ENCODE results near the gene RABAC1.
A peak's percentile ranks its signal among the peaks of the same experiment; 100 is the strongest.
"Not testable (repeated sequence)": the region's sequence is repeated elsewhere in the genome, so short reads cannot be mapped to it uniquely, and the experiment has no call there.

RABAC1 gene, protein sequence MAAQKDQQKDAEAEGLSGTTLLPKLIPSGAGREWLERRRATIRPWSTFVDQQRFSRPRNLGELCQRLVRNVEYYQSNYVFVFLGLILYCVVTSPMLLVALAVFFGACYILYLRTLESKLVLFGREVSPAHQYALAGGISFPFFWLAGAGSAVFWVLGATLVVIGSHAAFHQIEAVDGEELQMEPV

DNA sequence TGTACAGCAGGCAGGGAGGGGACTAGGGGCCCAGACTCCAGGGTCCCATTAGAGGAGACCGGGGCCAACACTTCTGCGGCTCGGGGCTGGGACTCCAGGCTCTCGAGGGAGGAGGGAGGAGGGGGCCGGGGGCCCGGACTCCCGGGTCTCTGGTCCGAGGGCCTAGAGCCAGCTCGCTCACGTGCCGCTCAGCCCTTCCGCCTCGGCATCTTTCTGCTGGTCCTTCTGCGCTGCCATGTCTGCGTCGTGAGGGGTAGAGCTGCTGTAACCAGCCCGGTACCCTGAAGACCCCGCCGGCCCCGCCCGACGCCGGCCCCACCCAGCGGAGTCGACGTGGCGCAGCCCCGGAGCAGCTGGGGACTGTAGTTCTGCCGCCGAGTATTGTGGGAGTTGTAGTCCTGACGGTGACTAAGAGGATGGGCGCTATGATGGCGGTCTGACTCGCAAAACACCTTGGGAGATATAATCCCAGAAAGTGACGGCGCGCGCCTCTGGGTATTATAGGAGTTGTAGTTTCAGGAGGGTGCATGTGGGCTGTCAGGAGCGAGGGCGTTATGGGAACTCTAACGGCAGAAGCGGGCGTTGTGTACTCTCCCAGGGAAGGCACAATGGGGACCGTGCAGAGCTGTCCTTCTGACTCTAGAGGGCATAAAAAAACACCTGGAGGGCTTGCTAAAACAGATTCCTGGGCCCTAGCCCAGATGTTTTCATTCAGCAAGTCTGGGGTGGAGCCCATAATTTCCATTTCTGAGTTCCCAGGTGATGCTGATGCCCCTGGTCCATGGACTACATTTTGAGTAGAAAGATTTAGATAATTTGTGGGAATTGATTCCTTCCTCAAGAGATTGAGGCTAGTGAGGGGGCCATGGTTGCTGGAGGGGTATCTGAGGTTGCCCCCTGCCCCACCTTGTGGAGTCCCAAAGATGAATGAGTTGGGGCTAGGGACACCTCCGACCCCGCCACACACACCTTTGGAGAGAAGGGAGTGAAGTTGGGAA, at the start of gene RABAC1:
Gene RABAC1, minus strand, starts transcription at position 266 of the 998 bp plus-strand sequence. Its CDS starts 29 bp downstream, at position 237.
- DNase-seq: peak; percentile 96

DNA sequence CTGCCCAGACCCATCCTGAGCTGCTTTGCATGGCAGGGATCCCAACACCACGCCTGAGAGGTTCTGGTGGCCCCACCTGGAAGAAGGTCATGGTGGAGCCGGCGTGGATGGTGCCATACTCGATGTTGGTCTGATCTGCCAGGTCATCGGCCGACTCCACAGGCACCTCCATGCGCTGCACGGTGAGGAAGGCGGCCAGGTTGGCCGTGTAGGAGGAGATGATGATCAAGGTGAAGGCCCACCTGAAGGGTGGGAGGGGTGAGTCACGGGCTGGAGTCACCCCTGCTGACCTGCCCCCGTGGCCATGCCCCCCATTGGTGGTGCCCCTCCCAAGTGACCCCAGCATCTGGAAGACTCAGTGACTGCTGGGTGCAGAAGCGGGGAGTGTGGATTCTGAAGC, 47.4 kb upstream of the RABAC1 start:
- DNase-seq: no peak

DNA sequence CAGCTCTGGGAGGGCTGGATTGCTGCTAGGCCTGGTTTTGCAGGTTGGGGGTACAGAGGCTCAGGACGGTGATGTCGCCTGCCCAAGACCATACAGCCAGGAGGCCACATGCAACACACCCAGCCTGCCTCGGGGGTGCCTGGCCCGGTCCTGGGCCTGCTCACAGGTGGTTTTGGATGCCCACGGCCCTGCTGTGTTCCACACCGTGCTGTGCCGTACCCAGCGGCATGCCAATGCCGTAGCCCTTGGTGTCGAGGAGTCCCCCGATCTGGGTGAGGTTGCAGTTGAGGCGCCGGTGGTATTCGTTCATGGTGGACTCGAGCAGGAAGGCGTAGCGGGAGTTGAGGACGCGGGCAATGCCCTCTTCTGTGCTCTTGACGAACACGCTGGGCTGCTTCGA, 46.4 kb upstream of the RABAC1 start:
- DNase-seq: no peak

DNA sequence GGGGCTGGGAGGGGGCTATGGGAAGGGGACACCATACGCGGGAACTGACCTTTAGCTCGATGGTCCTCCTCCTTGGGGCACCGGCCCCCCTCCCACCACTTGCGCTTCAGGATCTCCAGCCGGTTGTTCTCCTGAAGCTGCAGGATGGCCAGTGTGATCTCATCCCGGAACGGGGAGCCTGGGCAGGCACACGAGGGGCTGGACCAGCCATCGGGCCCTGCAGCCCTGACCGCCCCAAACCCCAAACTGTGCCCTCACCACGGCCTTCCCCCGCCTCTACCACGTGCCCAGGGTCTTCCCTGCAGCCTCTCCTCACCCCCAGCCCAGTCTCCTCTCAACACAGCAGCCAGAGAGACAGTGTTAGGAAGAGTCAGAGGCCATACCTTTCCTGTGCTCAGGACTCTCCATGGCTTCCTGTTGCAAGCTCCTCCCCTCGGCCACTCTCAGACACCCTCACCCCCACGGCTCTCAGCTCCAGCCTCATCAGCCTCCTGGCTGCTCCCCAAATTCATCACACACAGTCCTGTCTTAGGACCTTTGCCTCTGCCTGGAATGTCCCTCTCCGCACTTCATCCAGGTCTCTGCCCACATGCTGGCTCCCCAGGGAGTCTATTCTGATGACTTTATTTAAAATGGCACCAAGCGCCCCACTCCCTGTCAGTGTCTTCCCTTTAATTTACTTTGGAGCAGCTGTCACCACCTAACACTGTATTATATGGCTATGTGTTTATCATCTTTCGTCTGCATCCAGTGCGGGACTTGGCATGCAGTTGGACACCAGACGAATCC, 44.6 kb upstream of the RABAC1 start:
- no peak for DNase-seq

DNA sequence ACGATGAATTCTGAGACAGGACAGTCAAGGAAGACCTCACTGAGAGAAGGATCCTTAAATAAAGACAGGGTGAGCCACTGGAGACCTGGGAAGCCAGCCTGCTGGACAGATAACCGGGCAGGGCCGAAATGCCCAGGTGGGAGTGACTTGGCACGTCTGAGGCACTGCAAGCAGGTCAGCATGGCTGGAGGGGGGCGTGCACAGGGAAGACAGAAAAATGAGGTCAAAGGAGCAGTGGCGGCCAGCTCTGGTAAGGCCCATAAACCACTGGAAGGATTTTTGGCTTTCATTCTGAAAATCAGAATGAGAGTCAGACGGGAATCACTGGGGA, 40.7 kb upstream of the RABAC1 start:
- no peak for DNase-seq

DNA sequence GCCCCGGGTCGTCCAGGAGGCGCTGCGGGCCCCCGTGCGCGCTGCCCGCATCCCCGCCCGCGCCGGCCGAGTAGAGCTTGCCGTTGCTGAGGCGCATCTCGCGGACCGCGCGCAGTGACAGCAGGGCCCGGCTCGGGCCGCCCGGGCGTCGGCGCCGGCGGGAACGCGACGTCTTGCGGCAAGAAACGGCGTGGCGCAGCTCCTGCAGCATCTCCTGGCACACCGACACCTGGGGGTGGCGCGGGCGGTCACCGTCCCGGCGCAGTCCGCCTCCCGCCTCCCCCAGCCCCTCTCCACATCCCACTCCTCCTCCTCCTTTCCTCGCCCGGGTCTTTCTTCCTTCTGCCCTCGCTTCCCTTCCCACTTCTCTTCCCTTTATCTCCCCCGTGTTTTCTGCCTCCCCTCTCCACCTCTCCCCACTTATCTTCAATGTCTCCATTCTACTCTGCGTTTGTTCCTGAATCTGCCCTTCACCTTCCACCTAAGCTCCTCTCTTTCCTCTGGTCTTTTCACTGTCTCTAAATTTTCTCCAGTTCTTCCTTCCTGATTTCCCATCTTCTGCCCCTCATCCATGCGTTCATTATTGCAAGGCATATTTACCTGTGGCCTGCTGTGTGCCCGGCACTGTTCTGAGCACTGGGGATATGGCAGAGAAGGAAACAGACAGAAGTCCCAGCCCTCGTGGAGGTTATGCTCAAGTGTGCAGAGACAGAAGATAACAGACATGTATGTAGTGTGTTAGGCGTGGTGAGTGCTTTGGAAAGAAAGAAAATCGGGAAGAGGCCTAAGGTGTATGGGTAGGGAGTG, 40.2 kb upstream of the RABAC1 start:
- DNase-seq: no peak

DNA sequence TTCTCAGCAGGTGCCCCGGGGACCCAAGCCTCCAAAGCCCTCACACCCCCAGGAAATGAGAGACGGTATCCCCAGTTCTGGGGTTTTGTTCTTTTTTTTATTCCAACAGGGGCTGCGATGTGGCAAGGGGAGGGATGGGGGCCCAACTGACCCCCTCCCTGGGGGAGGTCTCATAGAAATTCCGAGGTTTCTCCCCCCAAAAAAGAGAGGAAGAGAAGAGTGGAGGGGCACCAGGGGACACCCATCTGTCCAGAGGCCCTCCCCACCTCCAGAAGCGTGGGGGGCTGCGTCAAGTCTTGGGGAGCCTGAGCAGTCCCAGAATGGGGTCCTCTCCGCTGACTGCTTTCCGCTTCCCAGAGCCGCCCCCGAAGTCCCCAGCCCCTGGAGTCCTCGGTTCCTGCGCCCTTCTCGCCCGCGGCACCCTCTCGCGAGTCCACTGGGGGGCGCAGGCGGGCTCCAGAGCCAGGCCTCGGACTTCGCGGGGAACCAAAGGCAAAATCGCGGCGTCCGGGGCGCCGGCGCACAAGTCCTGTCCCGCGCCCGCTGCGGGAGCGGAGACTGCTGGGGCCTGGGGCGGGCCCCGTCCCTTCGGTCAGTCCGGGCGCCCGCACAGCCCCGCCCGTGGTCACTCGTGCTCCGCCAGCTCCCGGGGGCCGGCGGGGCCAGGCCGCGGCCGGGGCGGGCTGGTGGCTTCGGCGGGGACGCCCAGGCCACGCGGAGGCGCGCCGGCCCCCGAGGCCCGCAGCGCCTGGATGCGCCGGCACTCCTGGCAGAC, 39.3 kb upstream of the RABAC1 start:
- peak; percentile 8 for DNase-seq

DNA sequence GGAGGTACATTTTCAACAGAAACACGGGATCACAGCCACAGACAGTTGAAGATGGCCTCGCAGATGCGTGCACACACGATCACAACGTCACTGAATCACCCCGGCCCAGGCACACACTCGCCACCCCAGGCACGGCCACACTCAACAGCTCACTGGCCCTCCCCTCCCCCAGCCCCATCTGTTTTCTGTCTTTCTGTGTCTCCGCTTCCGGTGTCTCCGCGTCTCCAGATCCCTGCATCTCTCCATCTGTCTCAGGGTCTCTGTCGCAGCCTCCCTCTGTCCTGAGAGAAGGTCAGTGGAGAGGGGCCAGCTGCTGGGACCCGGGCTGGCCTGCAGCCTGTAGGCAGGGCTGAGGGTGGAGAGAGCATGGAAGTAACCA, 38.7 kb upstream of the RABAC1 start:
- no peak for DNase-seq

DNA sequence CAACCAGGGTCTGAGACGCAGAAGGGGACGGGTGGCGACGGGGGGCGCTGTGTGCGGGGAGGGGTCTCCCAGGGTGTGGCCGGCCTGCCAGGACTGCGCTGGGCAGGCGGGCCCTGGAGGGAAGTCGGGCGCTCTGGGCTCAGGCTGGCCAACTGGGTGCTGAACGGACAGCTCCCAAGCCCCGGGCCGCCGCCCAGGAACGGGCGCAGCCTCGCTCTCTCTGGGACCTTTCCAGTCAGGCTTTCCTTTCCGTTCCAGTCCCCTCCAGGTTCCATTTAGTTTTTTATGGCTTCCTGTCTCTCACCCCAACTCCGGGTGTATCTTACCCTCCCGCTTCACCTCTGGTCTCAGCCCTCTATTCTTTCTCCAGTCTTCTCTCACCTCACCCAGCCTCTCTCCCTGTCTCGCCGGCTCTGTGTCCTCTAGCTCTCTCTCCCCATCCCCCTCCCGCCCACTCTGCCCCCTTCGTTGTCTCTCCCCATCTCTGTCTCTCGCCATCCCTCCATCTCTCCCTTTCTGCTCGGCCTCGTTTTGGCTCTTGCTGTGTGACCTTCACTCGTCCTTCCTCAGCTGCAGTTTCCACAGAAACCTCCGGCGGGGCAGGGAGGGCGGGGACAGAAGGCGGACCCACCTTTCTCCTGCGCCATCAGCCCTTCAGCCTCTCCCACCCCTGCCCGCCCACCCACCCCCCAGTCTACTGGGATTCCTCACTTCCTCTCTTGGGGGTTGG, 38.2 kb upstream of the RABAC1 start:
- no peak for DNase-seq

DNA sequence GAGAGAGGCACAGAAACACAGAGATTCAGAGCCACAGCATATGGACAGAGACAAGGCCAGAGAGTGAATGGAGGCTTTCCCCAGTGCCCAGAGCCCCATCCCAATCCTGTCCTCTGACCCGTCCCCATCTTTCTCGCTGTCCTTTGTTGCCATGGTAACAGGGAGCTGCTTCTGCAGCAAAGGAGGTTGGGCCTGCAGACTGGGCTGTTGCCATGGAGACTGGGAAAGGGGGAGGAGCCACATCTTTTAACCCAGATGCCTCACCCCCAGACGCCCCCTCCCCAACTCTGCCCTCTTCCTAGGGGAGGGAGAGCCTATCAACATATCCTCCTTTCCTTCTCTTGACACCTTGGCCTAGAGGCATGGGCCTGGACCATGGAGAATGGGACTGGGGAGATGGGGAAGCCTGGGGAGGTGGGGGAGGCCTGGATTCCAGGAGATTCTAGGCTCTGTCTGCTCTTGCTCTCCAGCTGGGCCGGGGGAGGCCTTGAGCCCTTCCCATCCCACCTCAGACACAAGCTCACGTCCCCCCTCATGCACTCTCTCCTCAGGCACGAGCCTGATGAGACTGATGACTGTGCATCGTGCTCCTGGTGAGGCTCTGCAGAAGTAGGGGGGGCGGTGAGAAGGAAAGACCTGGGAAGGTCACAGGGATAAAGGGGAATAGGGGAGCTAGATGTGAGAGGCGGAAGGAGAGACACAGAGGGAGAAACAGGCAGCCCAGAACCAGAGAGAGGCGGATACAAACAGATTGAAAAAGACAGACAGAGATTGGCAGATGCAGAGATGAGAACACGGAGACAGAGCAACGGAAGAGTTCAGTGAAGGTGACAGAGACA, 37.1 kb upstream of the RABAC1 start:
- no peak for DNase-seq

DNA sequence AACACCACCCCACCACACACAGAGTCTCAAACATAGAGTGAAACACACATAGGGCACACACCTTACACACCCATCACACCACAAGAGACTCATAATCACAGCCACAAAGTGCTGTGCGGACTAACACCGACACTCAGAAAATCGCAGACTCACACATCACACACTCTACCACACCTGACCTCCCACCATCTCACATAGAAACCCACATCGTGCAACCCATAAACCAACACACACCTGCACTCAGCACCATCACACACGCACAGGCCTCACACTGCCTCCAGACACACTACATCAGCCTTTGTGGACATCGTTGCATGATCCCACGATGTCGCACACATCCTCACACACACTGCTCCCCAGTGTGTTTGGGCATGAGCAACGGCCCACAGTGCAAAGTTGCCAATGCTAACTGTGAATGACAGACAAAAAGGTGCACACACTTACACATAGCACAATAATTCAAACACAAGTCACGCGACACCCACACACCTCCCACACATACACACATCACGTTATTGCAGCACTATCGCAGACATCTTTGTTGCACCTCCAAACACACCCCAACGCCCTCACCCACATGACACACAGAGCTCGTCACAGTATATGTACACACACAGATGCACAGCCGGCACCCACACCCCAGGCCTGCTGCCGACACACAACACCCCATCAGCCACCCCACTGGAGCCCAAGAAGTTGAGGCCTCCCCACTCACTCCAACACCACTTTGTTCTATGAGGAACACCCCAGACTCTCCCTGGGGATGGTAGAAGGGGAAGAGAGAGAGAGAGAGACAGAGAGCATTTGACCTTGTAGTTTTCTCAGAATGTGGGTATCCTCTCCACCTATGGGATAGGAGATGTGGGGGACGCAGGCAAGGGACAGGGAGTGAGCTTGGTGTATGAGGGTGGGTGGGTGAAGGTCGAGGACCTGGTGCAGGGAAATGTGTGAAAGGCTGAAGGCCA, 36.2 kb upstream of the RABAC1 start:
- DNase-seq: no peak

DNA sequence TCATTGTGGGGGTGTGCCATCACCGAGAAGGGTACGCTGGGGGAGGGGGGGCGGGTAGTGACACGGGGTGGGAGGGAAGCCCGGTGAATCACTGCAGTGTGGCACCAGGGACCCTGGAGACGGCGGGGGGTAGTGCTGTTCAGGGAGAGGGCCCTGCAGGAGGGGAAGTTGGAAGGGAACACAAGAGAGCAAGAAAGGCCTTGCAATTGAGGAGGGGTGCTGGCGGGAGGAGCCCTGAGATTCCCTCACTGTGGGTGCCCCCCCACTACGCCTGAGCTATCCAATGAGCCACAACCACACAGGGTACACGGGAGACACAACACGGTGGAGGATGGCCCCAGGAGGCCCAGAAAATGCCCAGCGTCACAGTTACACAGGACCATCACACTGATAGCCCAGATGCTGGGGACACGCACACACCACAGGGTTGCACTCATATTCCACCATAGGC, 35.4 kb upstream of the RABAC1 start:
- no peak for DNase-seq

DNA sequence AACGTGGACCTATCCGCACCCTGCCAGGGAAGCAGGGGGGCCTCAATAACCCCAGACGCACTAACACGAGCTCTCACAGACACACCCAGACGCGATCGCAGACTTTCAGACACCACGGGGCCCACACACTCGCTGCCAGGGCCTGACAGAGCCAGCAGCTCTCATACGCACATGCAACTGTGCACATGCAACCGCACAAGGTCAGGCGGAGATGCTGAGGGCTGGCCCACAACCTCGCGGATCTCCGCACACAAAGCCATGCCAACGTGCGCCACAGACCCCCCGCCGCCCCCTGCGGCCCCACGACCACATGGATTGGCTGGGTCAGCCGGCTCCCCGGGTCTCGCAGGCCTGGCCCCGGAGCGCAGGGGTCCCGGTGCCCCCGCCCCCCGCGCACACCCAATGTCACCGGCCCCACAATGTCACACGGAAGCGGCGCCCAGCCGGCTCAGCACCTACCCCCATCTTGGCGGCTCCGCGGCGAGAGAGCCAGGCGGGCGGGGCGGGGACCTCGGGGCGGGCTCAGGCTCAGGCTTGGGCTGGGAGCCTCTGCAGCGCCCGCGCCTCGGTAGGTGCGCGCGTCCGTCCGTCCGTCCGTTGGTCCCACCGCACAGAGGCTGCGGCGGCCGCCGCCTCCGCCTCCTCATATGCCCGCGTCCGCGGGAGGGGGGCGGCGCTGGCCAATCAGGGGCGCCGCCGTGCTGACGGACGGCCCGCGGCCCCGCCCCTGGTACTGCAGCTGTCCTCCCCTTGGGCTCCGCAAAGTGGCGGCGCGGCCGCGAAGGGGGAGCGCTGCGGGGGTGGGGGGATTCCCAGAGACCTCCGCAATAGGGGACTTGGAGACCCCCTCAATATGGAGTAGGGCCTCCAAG, 34.7 kb upstream of the RABAC1 start, which contains the start of gene ATP1A3:
Gene ATP1A3, minus strand, starts transcription at position 619 of the 872 bp plus-strand sequence. Its CDS starts 154 bp downstream, at position 465.
- DNase-seq: peak; percentile 53

DNA sequence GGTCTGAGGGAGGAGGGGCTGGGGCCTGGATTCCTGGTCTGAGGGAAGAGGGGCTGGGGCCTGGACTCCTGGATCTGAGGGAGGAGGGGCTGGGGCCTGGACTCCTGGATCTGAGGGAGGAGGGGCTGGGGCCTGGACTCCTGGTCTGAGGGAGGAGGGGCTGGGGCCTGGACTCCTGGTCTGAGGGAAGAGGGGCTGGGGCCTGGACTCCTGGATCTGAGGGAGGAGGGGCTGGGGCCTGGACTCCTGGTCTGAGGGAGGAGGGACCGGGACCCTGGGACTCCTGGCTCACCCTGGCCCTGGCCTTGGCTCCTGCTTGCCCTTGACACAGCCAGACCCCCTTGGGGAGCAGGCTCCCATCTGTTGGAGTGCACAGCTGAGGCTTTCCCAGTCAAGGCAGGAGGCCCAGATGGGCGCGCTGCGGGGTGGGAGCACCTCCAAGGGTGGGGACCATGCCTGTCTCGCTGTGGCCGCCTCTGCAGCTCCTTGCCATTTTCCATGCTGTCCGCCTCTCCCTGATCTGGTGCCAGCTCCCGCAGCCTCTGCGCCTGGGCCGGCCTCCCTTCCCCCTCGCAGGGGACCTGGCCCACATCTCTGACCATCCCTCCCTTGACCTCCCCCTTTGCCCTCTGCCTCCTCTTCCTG, 32.9 kb upstream of the RABAC1 start:
- DNase-seq: not testable (repeated sequence)

DNA sequence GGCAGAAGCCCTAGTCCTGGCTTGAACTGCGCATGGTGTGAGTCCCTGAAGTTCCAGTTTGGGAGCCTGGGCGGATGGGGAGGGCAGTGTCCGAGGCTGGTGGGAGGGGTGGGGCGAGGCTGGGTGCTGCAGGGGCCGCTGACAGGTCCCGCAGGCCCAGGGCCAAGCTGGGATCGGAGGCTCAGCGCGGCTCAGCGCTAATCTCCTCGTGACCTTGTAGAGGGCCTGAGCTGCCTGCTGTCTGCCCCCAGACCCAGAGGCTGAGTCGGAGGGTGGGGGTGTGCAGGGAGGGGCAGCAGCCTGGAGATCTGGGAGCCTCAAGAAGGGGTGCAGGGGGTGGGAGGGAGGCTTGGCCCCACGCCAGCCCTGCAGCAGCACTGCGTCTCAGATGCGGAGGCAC, 31.9 kb upstream of the RABAC1 start:
- no peak for DNase-seq

DNA sequence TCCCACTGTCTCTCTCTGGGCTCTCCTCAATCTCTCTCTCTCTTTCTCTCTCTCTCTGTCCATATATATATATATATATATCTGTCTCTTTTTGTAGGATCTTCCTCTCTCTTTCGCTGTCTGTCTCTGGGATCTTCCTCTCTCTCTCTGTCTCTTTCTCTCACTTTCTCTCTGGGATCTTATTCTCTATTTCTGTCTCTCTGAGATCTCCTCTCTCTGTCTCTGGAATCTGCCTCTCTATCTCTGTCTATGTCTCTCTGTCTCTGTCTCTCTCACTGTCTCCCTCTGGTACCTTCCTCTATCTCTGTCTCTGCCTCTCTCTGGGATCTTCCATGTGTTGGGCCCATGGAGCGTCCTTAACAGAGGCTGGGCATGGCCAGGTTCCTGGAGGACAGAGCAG, 31.5 kb upstream of the RABAC1 start:
- no peak for DNase-seq

DNA sequence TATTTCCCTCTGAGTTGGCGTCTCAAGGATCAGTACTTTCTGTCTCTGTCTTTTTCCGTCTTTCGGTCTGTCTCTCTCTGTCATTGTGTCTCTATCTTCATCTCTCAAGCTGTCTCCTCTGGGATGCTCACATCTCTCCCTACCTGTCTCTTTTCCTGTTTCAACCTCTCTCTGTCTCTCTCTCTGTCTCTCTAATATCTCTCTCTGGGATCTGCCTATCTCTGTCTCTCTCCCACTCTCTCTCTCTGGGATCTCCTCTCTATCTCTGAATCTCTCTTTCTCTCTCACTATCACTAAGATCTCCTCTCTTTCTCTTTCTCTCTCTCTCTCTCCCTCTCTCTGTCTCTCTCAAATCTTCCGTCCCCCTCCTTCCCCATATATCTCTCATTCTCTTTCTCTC, 30.9 kb upstream of the RABAC1 start:
- DNase-seq: no peak
